Neuron (in vitro differentiated cells): ENCODE measurements around the gene PPP1R9A.
A peak's percentile ranks its signal among the peaks of the same experiment; 100 is the strongest.

Experiments
- H2AFZ ChIP-seq: one replicate; pipeline ENCODE4 v1.6.1; 2013; ENCODE audit warnings: low read depth, mild to moderate bottlenecking, inconsistent platforms, low read length, moderate library complexity
- H3K27me3 ChIP-seq: one replicate; pipeline ENCODE4 v1.6.1; 2013; ENCODE audit warnings: low read length; ENCODE audit not compliant: insufficient read depth
- H3K36me3 ChIP-seq: one replicate; pipeline ENCODE4 v1.6.1; 2013; ENCODE audit warnings: low read length; ENCODE audit not compliant: insufficient read depth
- H3K4me1 ChIP-seq: one replicate; pipeline ENCODE4 v1.6.1; 2013; ENCODE audit warnings: low read length; ENCODE audit not compliant: insufficient read depth
- H3K4me3 ChIP-seq: 2 replicates; pipeline ENCODE4 v1.5.1; 2013; ENCODE audit warnings: mild to moderate bottlenecking, low read length, moderate library complexity
- H3K9me3 ChIP-seq: one replicate; pipeline ENCODE4 v1.6.1; 2013; ENCODE audit warnings: low read length

Gene PPP1R9A

DNA sequence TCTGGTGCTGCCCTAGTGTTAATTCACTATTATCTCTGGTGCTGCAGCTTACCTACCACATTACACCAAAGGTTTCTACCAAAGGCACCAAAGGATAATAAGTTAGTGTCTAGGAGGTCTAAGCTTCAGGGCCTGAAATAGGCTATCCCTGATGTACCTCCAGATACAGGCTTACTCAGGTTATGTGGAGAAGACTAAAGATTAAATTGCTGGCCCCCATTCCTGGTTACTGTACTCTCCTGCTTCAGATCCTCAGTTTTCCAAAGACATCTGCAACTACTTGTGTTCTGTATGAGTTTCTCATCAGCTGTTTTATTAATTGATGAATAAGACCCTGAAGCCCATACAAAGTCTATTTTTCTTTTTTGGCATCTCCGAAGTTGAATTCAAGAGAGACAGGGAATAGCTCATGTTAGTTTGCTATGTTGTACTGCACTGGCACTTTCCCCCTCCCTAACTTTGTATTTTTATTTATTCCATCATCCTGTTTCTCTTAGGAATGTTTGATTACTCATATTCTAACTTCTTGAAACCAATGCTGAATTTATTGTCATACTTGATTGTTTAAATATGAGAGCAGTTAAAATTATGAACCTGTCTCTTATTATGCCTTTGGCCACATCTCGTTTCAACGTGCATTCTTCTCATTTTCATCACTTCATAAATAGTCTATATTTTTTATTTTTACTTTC, 331.0 kb downstream of the PPP1R9A start:
- Histone ChIP-seq H3K9me3 (no peaks in the 10 kb centered on the region), H3K4me1 (no peaks in the 10 kb centered on the region), H2AFZ (no peak overlapping the region), H3K27me3 (no peaks in the 10 kb centered on the region), H3K36me3 (no peaks in the 10 kb centered on the region), H3K4me3 (no peak overlapping the region)

DNA sequence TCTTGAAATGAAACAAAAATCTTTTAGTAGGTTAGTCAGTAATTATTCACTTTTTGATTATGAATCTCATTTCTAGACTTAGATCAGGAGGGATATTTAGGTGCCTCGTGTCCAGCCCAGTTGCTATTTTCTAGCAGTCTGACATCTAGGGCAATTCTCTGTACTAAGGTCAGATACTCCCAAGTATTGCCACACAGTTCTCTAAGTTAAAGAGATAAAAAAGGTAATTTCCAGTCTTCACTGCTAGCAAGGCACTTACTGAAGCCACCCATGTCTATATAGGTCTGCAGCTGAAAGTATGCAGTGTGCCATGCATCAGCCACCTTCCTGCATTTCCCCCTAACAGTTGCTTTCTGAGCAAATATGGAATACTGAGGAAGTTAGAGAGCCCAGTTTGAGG, 333.5 kb downstream of the PPP1R9A start:
- Histone ChIP-seq H3K4me1 (no peaks in the 10 kb centered on the region), H3K4me3 (no peak overlapping the region), H3K36me3 (no peaks in the 10 kb centered on the region)

DNA sequence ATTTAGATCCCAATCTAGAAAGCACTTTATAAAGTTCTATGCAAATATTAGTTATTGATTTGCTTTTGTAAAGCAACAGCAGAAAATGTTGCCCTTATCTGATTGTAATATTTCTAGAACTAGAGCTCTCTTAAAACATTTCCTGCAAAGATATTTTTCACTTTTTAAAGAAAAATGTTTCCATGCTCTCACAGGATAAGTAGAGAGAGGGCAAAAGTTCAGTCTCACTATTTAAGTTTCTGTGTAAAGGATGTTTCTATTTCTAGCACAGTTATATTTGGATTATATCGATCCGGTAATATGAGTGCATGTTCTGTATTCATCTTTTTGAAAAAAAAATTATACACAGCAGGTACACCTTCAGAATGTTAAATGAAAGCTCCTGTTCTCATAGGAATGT, 334.9 kb downstream of the PPP1R9A start:
- H2AFZ ChIP-seq: no peak overlapping the region
- no peaks in the 10 kb centered on the region for H3K9me3 ChIP-seq
- no peaks in the 10 kb centered on the region for H3K36me3 ChIP-seq
- no peaks in the 10 kb centered on the region for H3K27me3 ChIP-seq
- peaks cover 8% of the 10 kb centered on the region for H3K4me1 ChIP-seq
- H3K4me3 ChIP-seq: no peak overlapping the region

More for the DNA sequence above, 333.5 kb downstream of the PPP1R9A start:
- Histone ChIP-seq H3K9me3 (no peaks in the 10 kb centered on the region), H3K27me3 (no peaks in the 10 kb centered on the region), H2AFZ (no peak overlapping the region)

DNA sequence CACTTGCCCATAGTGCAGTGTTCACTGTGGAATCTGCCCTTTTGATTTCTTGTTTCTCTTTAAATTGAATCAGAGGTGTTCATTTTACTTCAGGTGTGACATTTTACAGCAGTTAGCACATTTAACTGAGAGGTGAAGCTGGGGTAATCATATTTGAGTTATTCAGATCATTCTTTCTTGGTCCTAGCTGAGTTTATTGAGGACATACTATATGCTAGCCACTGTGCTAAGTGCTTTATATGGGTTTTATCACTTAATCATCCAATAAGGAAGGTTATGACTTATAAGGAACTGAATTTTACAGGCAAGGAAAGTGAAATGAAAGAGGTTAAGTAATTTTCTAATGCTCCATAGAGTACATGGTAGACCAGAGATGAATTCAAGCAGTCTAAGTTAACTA, 337.2 kb downstream of the PPP1R9A start:
- no peaks in the 10 kb centered on the region for H3K36me3 ChIP-seq
- H3K4me1 ChIP-seq: peaks cover 11% of the 10 kb centered on the region
- H3K9me3 ChIP-seq: no peaks in the 10 kb centered on the region
- no peaks in the 10 kb centered on the region for H3K27me3 ChIP-seq
- no peak overlapping the region for H2AFZ ChIP-seq
- no peak overlapping the region for H3K4me3 ChIP-seq

DNA sequence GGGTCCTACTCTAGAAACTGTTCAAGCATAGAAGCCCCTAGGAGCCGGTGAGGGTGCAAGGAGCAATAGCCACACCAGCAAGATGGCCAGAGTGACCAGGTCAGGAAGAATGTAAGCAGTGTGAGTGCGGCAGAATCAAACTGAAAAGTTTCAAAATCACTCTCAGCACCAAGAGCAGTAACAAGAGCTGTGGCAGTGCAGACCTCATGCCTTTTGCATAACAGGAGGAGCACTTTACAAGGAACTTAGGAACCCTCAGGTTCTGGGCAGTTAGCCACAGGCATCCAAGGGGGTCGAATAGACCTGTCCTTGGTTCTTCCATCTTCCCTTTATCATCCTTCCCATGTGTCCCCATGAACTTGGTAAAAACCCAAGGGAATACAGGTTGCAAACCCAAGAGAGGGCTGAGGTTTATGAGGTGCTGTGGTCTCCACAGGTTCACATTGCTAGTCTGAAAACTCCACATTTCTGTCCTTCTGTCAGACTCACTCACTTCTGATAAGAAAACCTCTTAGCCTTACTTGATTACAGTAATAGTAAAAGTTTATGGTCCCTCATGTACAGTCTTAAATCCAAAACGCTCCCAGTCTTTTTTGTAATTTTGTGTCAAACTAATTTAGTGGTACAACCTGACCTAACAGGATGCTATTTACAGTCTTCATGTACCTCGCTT, 338.6 kb downstream of the PPP1R9A start:
- no peak overlapping the region for H3K4me3 ChIP-seq
- H3K4me1 ChIP-seq: peaks cover 16% of the 10 kb centered on the region
- no peaks in the 10 kb centered on the region for H3K27me3 ChIP-seq
- H3K9me3 ChIP-seq: no peaks in the 10 kb centered on the region
- no peaks in the 10 kb centered on the region for H3K36me3 ChIP-seq
- peak overlapping the region; percentile 75 for H2AFZ ChIP-seq

GRCh38 chr7:95246831-95247370, 339.5 kb downstream of the PPP1R9A start:
- Histone ChIP-seq H2AFZ (peak overlapping the region; percentile 75), H3K4me1 (peaks cover 16% of the 10 kb centered on the region), H3K9me3 (no peaks in the 10 kb centered on the region), H3K36me3 (no peaks in the 10 kb centered on the region), H3K27me3 (no peaks in the 10 kb centered on the region), H3K4me3 (no peak overlapping the region)

- H3K4me3 ChIP-seq: no peak overlapping the region
- H3K36me3 ChIP-seq: peaks cover 4% of the 10 kb centered on the region
- no peaks in the 10 kb centered on the region for H3K9me3 ChIP-seq
- H3K27me3 ChIP-seq: no peaks in the 10 kb centered on the region
- no peak overlapping the region for H2AFZ ChIP-seq
- peaks cover 36% of the 10 kb centered on the region for H3K4me1 ChIP-seq
These were observed 343.2 kb downstream of the PPP1R9A start for GRCh38 chr7:95250571-95250970.

- H3K27me3 ChIP-seq: no peaks in the 10 kb centered on the region
- H3K36me3 ChIP-seq: peaks cover 4% of the 10 kb centered on the region
- H2AFZ ChIP-seq: no peak overlapping the region
- peaks cover 31% of the 10 kb centered on the region for H3K4me1 ChIP-seq
- H3K4me3 ChIP-seq: no peak overlapping the region
- H3K9me3 ChIP-seq: no peaks in the 10 kb centered on the region
These were observed 344.6 kb downstream of the PPP1R9A start for GRCh38 chr7:95251966-95252365.

DNA sequence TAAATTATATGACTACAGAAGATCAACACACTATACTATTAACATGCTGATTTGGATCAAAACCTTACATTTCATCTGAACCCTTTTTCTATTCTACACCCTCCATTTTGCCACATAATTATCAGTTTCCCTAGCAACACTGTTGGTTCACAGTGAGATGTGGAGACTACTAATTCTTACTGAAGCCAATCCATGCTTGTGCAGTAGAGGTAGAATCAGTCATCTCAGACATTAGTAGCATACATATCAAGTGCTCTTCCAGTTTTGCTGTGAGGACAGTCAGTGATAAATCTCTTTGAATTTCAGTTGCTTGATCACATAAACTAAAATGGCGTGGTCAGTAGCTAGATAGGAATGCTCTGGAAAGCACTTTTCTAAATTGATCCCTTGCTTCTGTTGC, 346.6 kb downstream of the PPP1R9A start:
- H3K9me3 ChIP-seq: no peaks in the 10 kb centered on the region
- no peak overlapping the region for H3K4me3 ChIP-seq
- no peaks in the 10 kb centered on the region for H3K27me3 ChIP-seq

DNA sequence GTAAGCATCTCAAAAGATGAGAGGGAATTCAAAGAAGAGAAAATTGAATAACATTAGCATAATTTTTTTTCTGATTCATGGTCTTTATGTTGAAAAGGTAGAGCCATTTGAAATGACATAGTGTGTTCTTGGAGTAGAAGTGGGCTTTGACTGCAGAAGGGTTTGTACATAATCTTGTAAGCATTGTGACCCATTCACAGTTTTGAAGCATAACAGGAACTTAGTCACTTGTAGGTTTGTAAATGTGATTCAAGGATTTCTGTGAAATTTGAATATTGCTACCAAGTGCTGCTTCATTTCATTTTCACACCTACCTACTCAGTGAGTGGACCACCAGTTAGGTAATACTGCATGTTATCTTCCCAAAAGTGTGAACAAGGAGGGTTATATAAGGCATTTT, 348.3 kb downstream of the PPP1R9A start:
- H3K4me3 ChIP-seq: no peak overlapping the region
- no peak overlapping the region for H2AFZ ChIP-seq
- H3K36me3 ChIP-seq: peaks cover 4% of the 10 kb centered on the region
- H3K9me3 ChIP-seq: no peaks in the 10 kb centered on the region
- H3K4me1 ChIP-seq: peaks cover 22% of the 10 kb centered on the region
- no peaks in the 10 kb centered on the region for H3K27me3 ChIP-seq

More for the DNA sequence above, 346.6 kb downstream of the PPP1R9A start:
- H3K36me3 ChIP-seq: peaks cover 4% of the 10 kb centered on the region
- H2AFZ ChIP-seq: peak overlapping the region; percentile 33
- peaks cover 26% of the 10 kb centered on the region for H3K4me1 ChIP-seq

- Histone ChIP-seq H3K4me3 (no peak overlapping the region), H2AFZ (no peak overlapping the region), H3K4me1 (peaks cover 21% of the 10 kb centered on the region), H3K9me3 (no peaks in the 10 kb centered on the region), H3K27me3 (no peaks in the 10 kb centered on the region), H3K36me3 (no peaks in the 10 kb centered on the region)
These were observed 354.6 kb downstream of the PPP1R9A start for GRCh38 chr7:95261895-95262415.

DNA sequence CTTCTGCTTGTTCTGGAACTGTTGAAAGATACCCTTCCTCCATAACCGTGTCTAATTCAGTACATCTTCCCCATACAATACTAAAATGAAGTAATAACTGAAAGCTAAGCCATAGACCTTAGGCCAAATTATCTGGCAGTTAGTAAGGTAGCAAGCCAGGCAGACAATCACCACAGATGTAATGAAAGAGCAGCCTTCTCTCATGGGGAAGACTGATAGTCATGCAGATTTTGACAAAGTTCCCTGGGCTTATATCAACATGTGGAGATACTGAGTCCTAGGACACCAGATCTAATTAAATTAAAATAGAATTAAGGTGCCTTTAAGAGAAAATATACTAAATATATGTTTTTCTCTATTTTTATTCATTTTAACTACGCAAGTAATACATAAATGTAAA, 355.5 kb downstream of the PPP1R9A start:
- Histone ChIP-seq H3K4me1 (peaks cover 21% of the 10 kb centered on the region), H2AFZ (no peak overlapping the region), H3K4me3 (no peak overlapping the region), H3K9me3 (no peaks in the 10 kb centered on the region), H3K36me3 (no peaks in the 10 kb centered on the region), H3K27me3 (no peaks in the 10 kb centered on the region)

DNA sequence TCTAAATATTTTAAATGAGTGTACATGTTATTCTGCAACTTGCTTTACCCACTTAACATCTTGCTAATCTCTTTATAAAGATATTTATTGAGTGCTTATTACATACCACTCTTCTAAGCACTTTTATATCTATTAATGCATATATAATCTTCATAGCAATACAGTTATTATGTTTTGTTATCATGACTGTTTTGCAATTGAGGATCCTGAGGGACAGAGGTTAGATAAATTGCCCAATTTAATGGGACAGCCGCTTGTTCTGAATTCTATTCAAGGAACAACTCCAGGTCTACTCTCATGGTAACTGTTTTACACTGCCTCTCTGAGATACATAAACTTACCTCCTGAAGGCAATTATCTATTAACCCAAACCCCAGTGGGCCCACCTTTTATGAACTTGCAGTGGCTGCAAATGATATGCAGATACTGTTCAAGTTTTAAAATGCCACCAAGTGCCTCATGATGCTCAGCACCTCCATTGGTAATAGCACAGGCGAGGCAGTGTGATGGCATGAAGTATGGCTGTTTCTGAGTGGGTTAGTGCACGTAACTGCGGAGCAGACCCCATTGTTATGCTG, 356.5 kb downstream of the PPP1R9A start:
- peaks cover 21% of the 10 kb centered on the region for H3K4me1 ChIP-seq
- no peak overlapping the region for H3K4me3 ChIP-seq
- no peaks in the 10 kb centered on the region for H3K27me3 ChIP-seq
- H3K36me3 ChIP-seq: no peaks in the 10 kb centered on the region
- H2AFZ ChIP-seq: no peak overlapping the region
- H3K9me3 ChIP-seq: no peaks in the 10 kb centered on the region
